ENCODE data around the gene ACAD10.

DNA sequence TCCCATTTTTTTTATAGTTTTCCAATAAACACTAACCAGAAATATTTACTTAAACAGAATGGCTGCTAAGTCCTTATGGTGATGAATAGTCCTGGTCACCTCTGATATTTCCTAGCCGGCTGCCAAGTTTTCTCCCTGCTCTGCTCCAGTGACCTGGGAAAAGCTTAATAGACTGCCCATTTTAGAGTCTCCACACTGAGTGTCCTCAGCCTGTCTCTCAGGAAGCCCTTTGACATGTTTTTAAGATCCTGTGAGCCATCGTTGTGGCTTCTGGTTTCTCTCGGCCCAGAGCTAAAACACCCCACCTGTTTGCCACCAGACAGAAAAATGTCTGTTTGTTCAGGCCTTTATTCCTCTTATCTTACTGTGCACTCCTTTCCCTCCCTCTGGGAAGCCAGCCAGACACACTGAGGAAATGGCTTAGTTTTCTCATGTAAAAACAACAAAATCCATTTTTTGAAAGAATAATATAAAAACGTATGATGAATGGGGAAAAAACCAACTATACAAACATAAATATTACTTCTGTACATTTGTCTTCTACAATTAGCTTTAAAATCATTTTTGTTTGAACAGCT is 55.5 kb downstream of the ACAD10 start:
- no peak for TF ChIP-seq POLR2AphosphoS5 (IDR thresholded peaks at IDR 0.05)
- TF ChIP-seq, protein P1, sequence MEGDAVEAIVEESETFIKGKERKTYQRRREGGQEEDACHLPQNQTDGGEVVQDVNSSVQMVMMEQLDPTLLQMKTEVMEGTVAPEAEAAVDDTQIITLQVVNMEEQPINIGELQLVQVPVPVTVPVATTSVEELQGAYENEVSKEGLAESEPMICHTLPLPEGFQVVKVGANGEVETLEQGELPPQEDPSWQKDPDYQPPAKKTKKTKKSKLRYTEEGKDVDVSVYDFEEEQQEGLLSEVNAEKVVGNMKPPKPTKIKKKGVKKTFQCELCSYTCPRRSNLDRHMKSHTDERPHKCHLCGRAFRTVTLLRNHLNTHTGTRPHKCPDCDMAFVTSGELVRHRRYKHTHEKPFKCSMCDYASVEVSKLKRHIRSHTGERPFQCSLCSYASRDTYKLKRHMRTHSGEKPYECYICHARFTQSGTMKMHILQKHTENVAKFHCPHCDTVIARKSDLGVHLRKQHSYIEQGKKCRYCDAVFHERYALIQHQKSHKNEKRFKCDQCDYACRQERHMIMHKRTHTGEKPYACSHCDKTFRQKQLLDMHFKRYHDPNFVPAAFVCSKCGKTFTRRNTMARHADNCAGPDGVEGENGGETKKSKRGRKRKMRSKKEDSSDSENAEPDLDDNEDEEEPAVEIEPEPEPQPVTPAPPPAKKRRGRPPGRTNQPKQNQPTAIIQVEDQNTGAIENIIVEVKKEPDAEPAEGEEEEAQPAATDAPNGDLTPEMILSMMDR (IDR thresholded peaks at IDR 0.05) = no peak
- TF ChIP-seq POLR2A (IDR thresholded peaks at IDR 0.05) = no peak
